IMR-90 (cell line): ENCODE data around the gene CTCF.

Experiments
- BHLHE40 ChIP-seq: fragments of 150-350 bp; IDR thresholded peaks from 2 replicates; pipeline ENCODE4 v1.6.1; 2016; ENCODE audit warnings: mild to moderate bottlenecking, low read depth, low read length
- CEBPB ChIP-seq: IDR thresholded peaks from 2 replicates; pipeline ENCODE4 v1.6.1; 2012; ENCODE audit warnings: low read depth, low read length, improper control_type of control experiment
- FOS ChIP-seq: fragments of 150-350 bp; IDR thresholded peaks from 2 replicates; pipeline ENCODE4 v1.6.1; 2016; ENCODE audit warnings: low read depth, low read length
- MAFK ChIP-seq: IDR thresholded peaks from 2 replicates; pipeline ENCODE4 v1.6.1; 2012; ENCODE audit warnings: low read depth, low read length, improper control_type of control experiment
- MAZ ChIP-seq: IDR thresholded peaks from 2 replicates; pipeline ENCODE4 v1.6.1; 2012; ENCODE audit warnings: low read depth, mild to moderate bottlenecking, low read length, improper control_type of control experiment, moderate library complexity, borderline replicate concordance
- POLR2A ChIP-seq: IDR thresholded peaks from 2 replicates; pipeline ENCODE4 v1.6.1; 2012; ENCODE audit warnings: mild to moderate bottlenecking, low read depth, low read length
- RAD21 ChIP-seq: IDR thresholded peaks from 2 replicates; pipeline ENCODE4 v1.6.1; 2012; ENCODE audit warnings: low read length, improper control_type of control experiment
- RCOR1 ChIP-seq: IDR thresholded peaks from 2 replicates; pipeline ENCODE4 v1.6.1; 2012; ENCODE audit warnings: mild to moderate bottlenecking, low read length, improper control_type of control experiment; ENCODE audit not compliant: insufficient replicate concordance
- RFX5 ChIP-seq: IDR thresholded peaks from 2 replicates; pipeline ENCODE4 v1.8.0; 2012; ENCODE audit warnings: low read depth, mild to moderate bottlenecking, low read length, moderate library complexity
- SMC3 ChIP-seq: fragments of 150-350 bp; IDR thresholded peaks from 2 replicates; pipeline ENCODE4 v1.6.1; 2016; ENCODE audit warnings: low read depth, mild to moderate bottlenecking, antibody characterized with exemption, low read length, moderate library complexity
- TF ChIP-seq, protein P1 (sequence below): conservative IDR thresholded peaks from 2 replicates; pipeline ENCODE4 v1.5.1; 2012; ENCODE audit warnings: mild to moderate bottlenecking, low read depth, low read length, improper control_type of control experiment
- TF ChIP-seq, protein P2 (sequence below): fragments of 150-350 bp; IDR thresholded peaks from 2 replicates; pipeline ENCODE4 v1.6.1; 2017; ENCODE audit warnings: mild to moderate bottlenecking, antibody characterized with exemption, low read length, low read depth
- TF ChIP-seq, protein P3 (sequence below): fragments of 150-350 bp; IDR thresholded peaks from 2 replicates; pipeline ENCODE4 v1.6.1; 2016; ENCODE audit warnings: low read depth, mild to moderate bottlenecking, low read length, moderate library complexity, borderline replicate concordance

DNA sequence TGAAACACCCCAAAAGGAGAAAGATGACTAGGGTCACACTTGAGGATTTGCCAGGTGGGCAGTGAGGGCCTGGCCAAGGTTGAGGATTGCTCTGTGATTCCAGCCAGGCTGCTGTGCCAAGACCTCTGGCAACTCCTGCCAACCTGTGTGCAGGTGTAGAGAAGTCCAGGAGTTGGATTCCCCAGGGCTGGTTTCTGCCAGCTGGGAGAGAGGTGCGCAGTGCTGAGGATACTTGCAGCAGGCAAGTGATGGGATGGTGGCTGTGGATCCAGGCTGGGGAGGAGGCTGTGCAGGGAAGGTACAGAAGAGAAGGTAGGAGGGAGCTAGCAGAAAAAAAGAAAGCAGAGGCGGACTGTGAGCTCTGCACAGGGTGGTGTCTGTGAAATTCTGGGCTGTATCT is 27.1 kb upstream of the CTCF start:
- TF ChIP-seq, protein P1, sequence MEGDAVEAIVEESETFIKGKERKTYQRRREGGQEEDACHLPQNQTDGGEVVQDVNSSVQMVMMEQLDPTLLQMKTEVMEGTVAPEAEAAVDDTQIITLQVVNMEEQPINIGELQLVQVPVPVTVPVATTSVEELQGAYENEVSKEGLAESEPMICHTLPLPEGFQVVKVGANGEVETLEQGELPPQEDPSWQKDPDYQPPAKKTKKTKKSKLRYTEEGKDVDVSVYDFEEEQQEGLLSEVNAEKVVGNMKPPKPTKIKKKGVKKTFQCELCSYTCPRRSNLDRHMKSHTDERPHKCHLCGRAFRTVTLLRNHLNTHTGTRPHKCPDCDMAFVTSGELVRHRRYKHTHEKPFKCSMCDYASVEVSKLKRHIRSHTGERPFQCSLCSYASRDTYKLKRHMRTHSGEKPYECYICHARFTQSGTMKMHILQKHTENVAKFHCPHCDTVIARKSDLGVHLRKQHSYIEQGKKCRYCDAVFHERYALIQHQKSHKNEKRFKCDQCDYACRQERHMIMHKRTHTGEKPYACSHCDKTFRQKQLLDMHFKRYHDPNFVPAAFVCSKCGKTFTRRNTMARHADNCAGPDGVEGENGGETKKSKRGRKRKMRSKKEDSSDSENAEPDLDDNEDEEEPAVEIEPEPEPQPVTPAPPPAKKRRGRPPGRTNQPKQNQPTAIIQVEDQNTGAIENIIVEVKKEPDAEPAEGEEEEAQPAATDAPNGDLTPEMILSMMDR, result no peak
- no peak for TF ChIP-seq MAZ
- no peak for TF ChIP-seq POLR2A
- no peak for TF ChIP-seq MAFK
- TF ChIP-seq CEBPB, result no peak
- TF ChIP-seq RAD21, result no peak
- TF ChIP-seq RCOR1, result no peak
- no peak for TF ChIP-seq SMC3
- TF ChIP-seq, protein P2, sequence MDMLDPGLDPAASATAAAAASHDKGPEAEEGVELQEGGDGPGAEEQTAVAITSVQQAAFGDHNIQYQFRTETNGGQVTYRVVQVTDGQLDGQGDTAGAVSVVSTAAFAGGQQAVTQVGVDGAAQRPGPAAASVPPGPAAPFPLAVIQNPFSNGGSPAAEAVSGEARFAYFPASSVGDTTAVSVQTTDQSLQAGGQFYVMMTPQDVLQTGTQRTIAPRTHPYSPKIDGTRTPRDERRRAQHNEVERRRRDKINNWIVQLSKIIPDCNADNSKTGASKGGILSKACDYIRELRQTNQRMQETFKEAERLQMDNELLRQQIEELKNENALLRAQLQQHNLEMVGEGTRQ, result no peak
- TF ChIP-seq, protein P3, sequence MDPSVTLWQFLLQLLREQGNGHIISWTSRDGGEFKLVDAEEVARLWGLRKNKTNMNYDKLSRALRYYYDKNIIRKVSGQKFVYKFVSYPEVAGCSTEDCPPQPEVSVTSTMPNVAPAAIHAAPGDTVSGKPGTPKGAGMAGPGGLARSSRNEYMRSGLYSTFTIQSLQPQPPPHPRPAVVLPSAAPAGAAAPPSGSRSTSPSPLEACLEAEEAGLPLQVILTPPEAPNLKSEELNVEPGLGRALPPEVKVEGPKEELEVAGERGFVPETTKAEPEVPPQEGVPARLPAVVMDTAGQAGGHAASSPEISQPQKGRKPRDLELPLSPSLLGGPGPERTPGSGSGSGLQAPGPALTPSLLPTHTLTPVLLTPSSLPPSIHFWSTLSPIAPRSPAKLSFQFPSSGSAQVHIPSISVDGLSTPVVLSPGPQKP, result no peak
- TF ChIP-seq FOS, result no peak
- TF ChIP-seq RFX5, result no peak
- no peak for TF ChIP-seq BHLHE40
